T-helper 17 cell (primary cell): ENCODE data around the gene MKI67. TPM values are rescaled to one million over a fixed set of nuclear protein-coding genes. Genes with fewer than 3 reads are reported as not detected.

Source experiments
- ATAC-seq: fragments of 150-1000 bp; cut with Tn5 transposase; 2 replicates; pipeline ENCODE4 v1.10.0; 2021; ENCODE audit warnings: mild to moderate bottlenecking, moderate library complexity
- DNase-seq, 3 donors: peaks; one replicate each; pipeline versions ENCODE4 v3.0.0 to v3.0.0-alpha.2; 2020 to 2021
- H3K9me3 ChIP-seq: one replicate; pipeline ENCODE4 v1.7.0; 2013; ENCODE audit warnings: low read length, mild to moderate bottlenecking; ENCODE audit not compliant: control insufficient read depth, poor library complexity, severe bottlenecking
- H3K27ac Mint-ChIP-seq: one replicate; pipeline ENCODE4 v1.8.0; 2022; ENCODE audit warnings: mild to moderate bottlenecking, moderate library complexity, mixed read lengths
- H3K27me3 Mint-ChIP-seq: one replicate; pipeline ENCODE4 v1.8.0; 2022; ENCODE audit warnings: mixed read lengths
- H3K36me3 Mint-ChIP-seq: one replicate; pipeline ENCODE4 v1.8.0; 2022; ENCODE audit warnings: low read depth, mixed read lengths
- H3K4me1 Mint-ChIP-seq: one replicate; pipeline ENCODE4 v1.8.0; 2022; ENCODE audit warnings: mild to moderate bottlenecking, mixed read lengths
- H3K4me3 Mint-ChIP-seq: one replicate; pipeline ENCODE4 v1.8.0; 2022; ENCODE audit warnings: mild to moderate bottlenecking, moderate library complexity, mixed read lengths
- total RNA-seq, 4 donors: library from RNA in 2 of 4; stranded (reverse) in 2 of 4; gene quantifications; one replicate each; pipeline ENCODE4 v1.2.3 and lab custom pipeline; 2022 to 2026

MKI67 gene
- total RNA-seq, 2 donors from 2014 or later = 1.3 to 1.8 TPM

DNA sequence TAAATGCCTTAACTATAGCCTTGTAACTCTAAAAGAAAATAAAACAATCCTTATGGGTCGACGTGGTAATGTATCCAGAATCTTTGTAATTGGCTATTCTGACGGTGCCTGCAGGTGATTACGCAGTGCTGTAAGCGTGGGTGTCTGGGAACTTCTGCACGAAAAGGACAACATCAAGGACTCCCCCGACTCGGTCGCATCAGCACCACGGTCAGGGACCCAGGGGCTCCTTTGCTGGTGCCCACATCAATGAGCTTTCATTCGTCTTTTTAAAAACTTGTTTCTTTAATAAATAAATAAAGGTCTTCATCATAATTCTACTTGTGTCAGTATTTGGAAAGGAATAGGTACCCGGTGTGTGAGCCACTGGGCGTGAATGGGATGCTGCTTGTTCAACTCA is 13.2 kb downstream of the MKI67 start:
- DNase-seq (no peak), ATAC-seq (no peak)
- Mint-ChIP-seq H3K36me3 (no peaks in the 10 kb centered on the region), H3K27me3 (no peaks in the 10 kb centered on the region), H3K4me3 (no peak overlapping the region), H3K27ac (no peak overlapping the region), H3K4me1 (no peaks in the 10 kb centered on the region)
- H3K9me3 ChIP-seq = no peaks in the 10 kb centered on the region

DNA sequence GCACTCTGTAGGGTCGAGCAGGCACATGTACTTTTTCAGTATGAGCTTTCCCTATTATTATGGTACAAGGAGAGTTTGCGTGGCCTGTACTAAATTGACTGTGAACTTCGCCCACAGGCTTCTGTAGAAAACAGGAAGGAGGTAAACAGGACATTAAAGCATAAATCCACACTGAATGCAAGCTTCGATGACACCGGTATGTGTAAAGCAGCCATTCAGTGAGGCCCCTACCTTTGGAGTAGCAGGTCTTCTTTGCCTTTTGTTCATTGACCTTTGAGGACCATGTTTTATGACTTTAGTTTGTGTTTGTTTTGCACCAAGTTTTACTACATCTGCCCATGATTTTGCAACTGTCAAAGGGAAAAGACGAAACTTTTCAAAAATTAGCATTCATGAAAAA is 14.5 kb downstream of the MKI67 start:
- no peaks in the 10 kb centered on the region for H3K4me1 Mint-ChIP-seq
- H3K36me3 Mint-ChIP-seq = no peaks in the 10 kb centered on the region
- no peaks in the 10 kb centered on the region for H3K9me3 ChIP-seq
- no peak overlapping the region for H3K27ac Mint-ChIP-seq
- no peak overlapping the region for H3K4me3 Mint-ChIP-seq
- no peak for ATAC-seq
- no peaks in the 10 kb centered on the region for H3K27me3 Mint-ChIP-seq
- DNase-seq = no peak

DNA sequence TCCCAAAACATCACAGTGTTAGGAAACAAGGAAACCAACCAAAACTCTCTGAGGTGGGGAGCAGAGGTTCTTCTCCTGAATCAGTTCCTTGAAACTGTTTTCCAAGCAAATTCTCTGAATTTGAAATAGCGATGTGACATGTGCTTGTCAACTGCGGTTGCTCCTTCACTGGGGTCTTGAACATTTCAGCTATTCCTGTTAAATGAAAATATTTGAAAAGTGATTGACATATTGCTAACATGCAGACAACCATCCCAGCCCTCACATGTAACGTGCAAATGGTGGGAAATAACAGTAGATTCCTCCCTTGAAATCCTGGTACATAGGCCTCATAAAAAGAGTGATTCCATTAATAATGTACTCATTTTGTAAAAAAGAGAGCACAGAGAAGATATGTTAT is 15.9 kb downstream of the MKI67 start:
- Mint-ChIP-seq H3K27ac (no peak overlapping the region), H3K36me3 (no peaks in the 10 kb centered on the region), H3K4me3 (no peak overlapping the region), H3K4me1 (no peaks in the 10 kb centered on the region), H3K27me3 (no peaks in the 10 kb centered on the region)
- no peaks in the 10 kb centered on the region for H3K9me3 ChIP-seq
- DNase-seq = no peak
- no peak for ATAC-seq

DNA sequence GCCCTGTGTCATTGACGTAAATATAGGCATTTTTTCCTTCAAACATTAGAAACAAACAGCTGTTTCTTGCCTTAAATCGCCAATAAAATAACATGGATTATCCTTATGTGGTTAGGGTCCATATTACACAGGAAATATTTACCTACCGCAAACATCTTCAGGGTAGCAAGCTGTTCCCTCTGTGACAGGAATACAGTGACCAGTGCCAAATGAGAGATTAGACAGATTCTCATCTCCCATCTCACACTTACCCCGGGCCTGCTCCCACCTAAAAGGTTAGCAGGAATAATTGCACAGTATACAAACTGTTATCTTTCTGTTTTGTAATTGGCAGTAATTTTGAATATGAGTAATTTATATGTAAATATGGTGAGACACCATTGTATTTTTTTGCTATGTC is 16.5 kb downstream of the MKI67 start:
- Mint-ChIP-seq H3K36me3 (no peaks in the 10 kb centered on the region), H3K27me3 (no peaks in the 10 kb centered on the region), H3K4me1 (no peaks in the 10 kb centered on the region), H3K4me3 (no peak overlapping the region), H3K27ac (no peak overlapping the region)
- DNase-seq (no peak), ATAC-seq (no peak)
- no peaks in the 10 kb centered on the region for H3K9me3 ChIP-seq

DNA sequence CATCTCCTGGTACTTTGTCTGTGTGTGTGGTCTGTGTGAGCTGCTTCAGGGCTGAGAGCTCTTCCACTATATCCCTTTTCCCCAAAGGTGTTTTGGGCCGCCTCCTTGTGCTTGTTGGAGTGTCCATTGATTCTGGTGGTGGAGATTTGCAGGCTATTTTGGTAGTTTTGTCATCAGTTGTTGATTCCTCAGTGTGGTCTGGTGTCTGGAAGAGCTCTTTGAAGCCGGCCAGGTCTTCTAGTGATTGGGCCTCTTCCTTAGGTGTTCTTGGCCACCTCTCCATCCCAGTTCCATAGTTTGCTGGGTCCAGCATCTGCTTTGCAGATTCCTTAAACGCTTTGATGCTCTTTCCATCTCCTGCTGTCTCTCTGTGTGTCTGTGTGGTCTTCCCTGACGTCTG is 20.8 kb downstream of the MKI67 start:
- no peak for DNase-seq
- Mint-ChIP-seq H3K4me3 (no peak overlapping the region), H3K27ac (no peak overlapping the region), H3K4me1 (peaks cover 20% of the 10 kb centered on the region), H3K27me3 (no peaks in the 10 kb centered on the region), H3K36me3 (peaks cover 2% of the 10 kb centered on the region)
- no peak for ATAC-seq
- H3K9me3 ChIP-seq = no peaks in the 10 kb centered on the region

DNA sequence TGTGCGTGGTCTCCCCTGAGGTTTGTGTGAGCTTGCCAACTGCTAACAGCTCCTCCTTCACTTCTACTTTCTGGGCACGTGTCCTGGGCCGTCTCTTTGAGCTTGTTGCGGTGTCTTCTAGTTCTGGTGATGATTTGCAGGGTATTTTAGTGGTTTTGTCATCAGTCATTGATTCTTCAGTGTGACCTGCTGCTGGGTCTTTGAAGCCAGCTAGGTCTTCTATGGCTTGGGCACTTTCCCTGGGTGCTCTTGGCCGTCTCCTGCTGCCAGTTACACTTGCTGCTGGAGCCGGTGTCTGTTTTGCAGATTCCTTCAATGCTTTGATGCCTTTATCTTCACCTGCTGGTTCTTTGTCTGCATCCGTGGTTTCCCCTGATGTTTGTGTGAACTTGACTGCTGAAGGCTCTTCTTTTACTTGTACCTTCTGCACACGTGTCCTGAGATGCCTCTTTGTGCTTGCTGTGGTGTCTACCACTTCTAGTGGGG is 23.0 kb downstream of the MKI67 start:
- Mint-ChIP-seq H3K36me3 (peaks cover 2% of the 10 kb centered on the region), H3K4me3 (peak overlapping the region; percentile 78), H3K27me3 (no peaks in the 10 kb centered on the region), H3K4me1 (peaks cover 20% of the 10 kb centered on the region), H3K27ac (peak overlapping the region; percentile 84)
- no peaks in the 10 kb centered on the region for H3K9me3 ChIP-seq
- ATAC-seq = peak; percentile 83
- DNase-seq = no peak

DNA sequence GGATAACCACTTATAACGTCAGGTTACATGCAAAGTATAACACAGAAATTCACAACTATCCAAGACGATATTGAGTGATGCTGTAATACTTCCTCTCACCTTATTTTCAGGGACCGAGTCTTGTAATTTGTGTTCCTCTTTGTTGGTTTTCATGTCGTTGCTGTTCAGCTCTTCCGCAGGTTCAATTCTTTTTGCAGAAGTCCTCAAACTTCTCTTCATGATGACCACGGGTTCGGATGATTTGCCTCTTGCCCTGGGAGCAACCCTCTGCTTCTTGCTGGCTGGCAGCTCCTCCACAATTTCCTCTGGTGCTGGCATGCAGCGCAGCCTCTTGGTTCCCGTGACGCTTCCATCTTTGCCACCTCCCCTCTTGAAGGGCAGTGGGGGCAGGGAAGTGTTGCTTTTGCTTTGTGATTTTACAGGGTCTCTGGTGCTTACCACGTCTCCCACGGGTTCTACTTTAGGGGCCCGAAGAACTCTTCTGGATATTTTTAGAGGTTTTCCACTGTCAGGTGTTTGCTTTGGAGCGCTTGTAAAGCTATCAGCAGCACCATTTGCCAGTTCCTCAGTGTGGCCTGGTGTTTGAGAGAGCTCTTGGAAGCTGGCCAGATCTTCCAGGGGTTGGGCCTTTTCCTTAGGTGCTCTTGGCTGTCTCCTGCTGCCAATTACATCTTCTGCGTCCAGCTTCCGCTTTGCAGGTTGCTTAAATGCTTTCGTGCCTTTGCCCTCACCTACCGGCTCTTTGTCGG is 23.6 kb downstream of the MKI67 start:
- ATAC-seq = no peak
- peak overlapping the region; percentile 78 for H3K4me3 Mint-ChIP-seq

DNA sequence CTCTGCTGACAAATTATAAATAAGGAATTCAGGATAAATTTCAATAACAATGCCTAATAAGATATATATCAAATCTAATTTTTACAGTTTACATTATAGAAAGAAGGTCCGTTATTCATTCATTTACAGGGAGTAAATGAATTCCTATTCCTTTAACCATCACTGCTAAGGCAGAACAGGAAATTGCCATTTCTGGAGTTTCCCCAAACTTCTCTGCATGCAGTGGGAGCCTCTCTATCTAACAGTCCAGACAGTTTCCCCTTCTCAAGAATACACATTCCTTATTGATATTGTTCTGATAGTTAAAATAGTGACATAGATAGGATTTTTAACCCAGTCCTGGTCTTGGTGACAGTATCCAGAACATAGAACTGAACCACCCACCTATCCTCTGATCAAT is 24.3 kb downstream of the MKI67 start:
- ATAC-seq (no peak), DNase-seq (no peak)
- H3K27ac Mint-ChIP-seq = peak overlapping the region; percentile 14
- no peaks in the 10 kb centered on the region for H3K27me3 Mint-ChIP-seq
- peaks cover 2% of the 10 kb centered on the region for H3K36me3 Mint-ChIP-seq
- H3K4me3 Mint-ChIP-seq = no peak overlapping the region
- peaks cover 27% of the 10 kb centered on the region for H3K4me1 Mint-ChIP-seq
- no peaks in the 10 kb centered on the region for H3K9me3 ChIP-seq

More for the DNA sequence above, 23.6 kb downstream of the MKI67 start:
- no peaks in the 10 kb centered on the region for H3K9me3 ChIP-seq
- Mint-ChIP-seq H3K36me3 (peaks cover 2% of the 10 kb centered on the region), H3K27ac (peak overlapping the region; percentile 84), H3K27me3 (no peaks in the 10 kb centered on the region), H3K4me1 (peaks cover 25% of the 10 kb centered on the region)
- DNase-seq = no peak

DNA sequence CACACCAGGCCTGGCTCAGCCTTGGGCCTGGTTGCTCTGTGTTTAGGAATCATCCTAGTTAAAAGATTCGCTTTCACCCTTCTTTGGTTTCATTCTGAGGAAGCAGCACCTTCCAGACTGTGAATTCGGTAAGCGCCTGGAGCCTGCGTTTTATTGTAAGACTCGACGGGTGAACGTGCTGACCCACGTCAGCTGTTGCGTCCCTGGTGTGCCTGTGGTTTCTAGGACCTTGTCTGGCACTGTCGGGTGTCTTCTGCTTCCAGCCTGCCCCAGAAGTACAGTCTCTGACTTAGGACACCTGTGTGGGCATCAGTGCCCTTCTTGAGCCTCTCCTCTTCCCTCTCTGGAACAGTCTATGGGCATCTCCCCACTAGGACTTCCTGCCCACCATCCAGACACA is 26.3 kb downstream of the MKI67 start:
- H3K36me3 Mint-ChIP-seq = peaks cover 2% of the 10 kb centered on the region

DNA sequence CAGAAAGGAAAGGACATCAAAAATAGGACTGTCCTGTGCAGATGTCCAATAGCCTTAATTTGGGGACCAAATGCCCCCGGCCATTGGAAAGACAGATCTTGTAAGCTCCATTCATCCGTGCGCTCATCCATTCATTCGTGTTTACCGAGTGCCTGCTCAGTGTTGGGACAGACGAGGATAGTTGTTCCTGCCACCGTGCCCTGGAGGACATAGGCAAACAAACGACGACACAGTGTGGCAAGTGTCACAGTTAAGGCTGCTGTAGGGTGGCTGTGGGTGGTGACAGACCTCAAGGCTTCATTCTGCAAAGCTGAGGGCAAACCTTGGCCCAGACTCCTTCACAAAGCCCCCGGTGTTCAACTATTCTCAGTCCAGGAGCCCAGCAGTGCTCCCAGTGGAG is 27.6 kb downstream of the MKI67 start:
- peaks cover 38% of the 10 kb centered on the region for H3K4me1 Mint-ChIP-seq
- no peak overlapping the region for H3K4me3 Mint-ChIP-seq

More for the DNA sequence above, 26.3 kb downstream of the MKI67 start:
- DNase-seq (no peak), ATAC-seq (no peak)
- H3K4me1 Mint-ChIP-seq = peaks cover 43% of the 10 kb centered on the region
- H3K27ac Mint-ChIP-seq = no peak overlapping the region
- no peaks in the 10 kb centered on the region for H3K27me3 Mint-ChIP-seq
- H3K4me3 Mint-ChIP-seq = no peak overlapping the region
- no peaks in the 10 kb centered on the region for H3K9me3 ChIP-seq

DNA sequence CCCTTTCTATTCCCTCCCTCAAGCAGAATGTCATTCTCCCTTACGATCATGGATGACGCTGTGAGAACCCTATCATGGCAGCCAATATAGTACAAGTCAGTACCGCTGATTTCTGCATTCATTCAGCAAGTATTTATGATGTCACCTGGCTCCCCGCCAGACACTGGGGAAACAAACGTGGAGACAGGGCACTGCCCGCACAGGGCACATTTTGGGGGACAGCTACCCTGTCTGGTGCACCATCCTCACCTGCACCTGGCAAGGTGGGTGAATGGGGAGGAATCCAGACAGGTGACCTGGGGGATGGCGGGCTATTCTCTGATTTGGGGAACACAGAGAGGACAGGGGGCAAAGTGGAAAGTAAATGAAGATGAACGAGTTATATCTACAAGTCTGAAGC is 28.4 kb downstream of the MKI67 start:
- Mint-ChIP-seq H3K4me1 (peaks cover 31% of the 10 kb centered on the region), H3K4me3 (no peak overlapping the region), H3K27ac (no peak overlapping the region), H3K36me3 (no peaks in the 10 kb centered on the region), H3K27me3 (no peaks in the 10 kb centered on the region)
- ATAC-seq = no peak
- DNase-seq = no peak
- H3K9me3 ChIP-seq = no peaks in the 10 kb centered on the region

More for the DNA sequence above, 27.6 kb downstream of the MKI67 start:
- ATAC-seq (no peak), DNase-seq (no peak)
- no peak overlapping the region for H3K27ac Mint-ChIP-seq
- H3K9me3 ChIP-seq = no peaks in the 10 kb centered on the region
- no peaks in the 10 kb centered on the region for H3K27me3 Mint-ChIP-seq
- no peaks in the 10 kb centered on the region for H3K36me3 Mint-ChIP-seq

DNA sequence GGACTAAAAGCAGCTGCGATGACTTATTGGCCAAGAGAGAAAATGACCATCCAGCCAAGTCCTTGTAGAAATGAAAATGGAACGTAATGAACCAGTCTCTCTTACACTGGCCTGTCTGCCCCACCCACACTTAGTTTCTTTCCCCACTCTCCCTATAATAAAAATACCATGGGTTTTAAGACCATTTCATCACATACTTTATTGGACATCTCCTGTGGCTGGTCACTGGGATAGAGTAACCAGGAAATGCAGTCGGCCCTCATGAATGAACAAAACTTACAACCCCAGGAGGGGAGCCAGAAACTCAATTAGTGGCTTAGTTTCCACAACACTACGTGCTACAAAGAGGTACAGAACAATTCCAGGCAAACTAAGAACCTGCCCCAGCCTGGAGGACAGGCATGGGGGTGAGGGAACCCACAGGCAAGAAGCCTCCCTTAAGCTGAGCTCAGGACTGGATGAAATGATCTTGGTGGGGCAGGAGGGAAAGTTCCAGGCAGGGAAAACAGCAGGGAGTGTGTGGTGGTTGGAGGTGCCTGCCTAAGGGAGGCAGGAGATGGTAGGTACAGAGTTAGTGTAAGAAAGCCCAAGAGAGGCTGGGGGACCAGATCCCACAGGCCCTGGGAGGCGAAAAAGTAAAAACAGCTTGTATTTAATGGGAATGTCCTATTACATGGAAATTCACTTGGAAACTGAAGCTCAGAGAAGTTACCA is 29.6 kb downstream of the MKI67 start:
- Mint-ChIP-seq H3K27me3 (no peaks in the 10 kb centered on the region), H3K36me3 (no peaks in the 10 kb centered on the region), H3K27ac (peak overlapping the region; percentile 81), H3K4me3 (peak overlapping the region; percentile 73), H3K4me1 (peaks cover 28% of the 10 kb centered on the region)
- ATAC-seq = no peak
- H3K9me3 ChIP-seq = no peaks in the 10 kb centered on the region
- DNase-seq = no peak

DNA sequence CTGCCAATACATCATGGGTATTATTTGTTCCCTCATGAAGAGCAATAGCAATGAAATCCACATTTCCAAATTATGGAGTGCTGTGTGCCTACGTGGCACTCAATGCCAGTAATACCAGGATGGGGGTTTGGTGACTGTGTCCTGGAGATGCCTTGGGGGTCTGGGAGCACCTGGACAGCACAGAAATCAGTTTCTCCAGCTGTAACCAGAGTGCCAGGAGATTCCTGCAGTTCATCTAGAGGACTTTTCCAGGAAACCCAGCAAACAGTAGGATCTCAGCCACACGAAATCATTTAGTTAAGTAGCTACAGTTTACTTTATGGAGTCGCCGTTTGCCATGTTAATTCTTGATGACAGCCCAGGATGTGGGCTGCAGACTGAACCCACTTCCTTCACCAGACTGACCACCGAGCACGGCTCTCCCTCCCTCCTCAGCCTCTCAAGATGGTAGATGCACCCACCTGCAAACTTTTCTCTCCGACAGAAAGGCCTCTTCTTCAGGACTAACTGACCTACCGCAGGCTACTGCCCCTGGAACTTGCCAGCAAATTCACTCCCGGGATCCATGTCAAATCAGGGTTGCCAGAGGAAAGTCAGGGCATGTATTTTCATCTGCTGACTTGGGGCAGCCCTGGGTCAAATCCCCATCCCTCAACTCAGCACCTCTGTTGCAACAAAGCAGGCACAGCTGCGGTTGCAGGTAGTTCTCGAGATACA is 30.3 kb downstream of the MKI67 start:
- H3K27me3 Mint-ChIP-seq = no peaks in the 10 kb centered on the region
- peak overlapping the region; percentile 73 for H3K4me3 Mint-ChIP-seq
- no peak for DNase-seq
- H3K4me1 Mint-ChIP-seq = peaks cover 23% of the 10 kb centered on the region
- no peak for ATAC-seq
- peak overlapping the region; percentile 81 for H3K27ac Mint-ChIP-seq
- no peaks in the 10 kb centered on the region for H3K9me3 ChIP-seq
- no peaks in the 10 kb centered on the region for H3K36me3 Mint-ChIP-seq
